ENCODE results near the gene WDR44. TPM values are rescaled to one million over a fixed set of nuclear protein-coding genes. Genes with fewer than 3 reads are reported as not detected.

Gene WDR44
- total and polyA plus RNA-seq, 10 of the 15 experiments (the other 5 are each of a cell fraction or from before 2014, with no cell fraction given) = 3.4 to 14.0 (median 11.6) TPM

DNA sequence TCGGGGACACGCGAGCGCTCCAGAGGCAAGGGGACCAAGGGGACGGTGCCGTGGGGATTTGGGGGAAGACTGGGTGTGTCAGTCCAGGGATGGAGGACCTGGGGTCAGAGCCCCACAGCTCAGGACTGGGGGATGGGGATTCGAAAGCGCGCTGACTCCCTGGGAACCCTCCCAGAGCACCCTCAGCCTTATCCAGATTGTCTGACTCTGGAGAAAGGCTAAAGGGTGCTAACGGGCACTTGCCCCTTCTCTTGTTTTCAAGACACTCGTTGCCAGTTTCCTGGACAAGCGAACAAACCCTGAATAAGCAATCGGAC is 150.8 kb downstream of the WDR44 start:
- Histone ChIP-seq H4K20me1 (ENCODE audit: control insufficient read depth, insufficient read depth) (no peaks in the 10 kb centered on the region), H3K4me3 (peak overlapping the region; percentile 74), H3K79me2 (ENCODE audit: control insufficient read depth, insufficient read depth, low read length) (peaks cover 24% of the 10 kb centered on the region), H3K9me3 (replicated peaks; ENCODE audit: control insufficient read depth, insufficient read depth, low read length) (no peaks in the 10 kb centered on the region), H3K27ac (ENCODE audit: control insufficient read depth, insufficient read depth) (peak overlapping the region; percentile 66), H3K9ac (ENCODE audit: control insufficient read depth, insufficient read depth, low read length) (peak overlapping the region; percentile 73), H3K4me1 (ENCODE audit: control insufficient read depth, insufficient read depth, low read length) (0 out of 2 replicates have a peak, but pooled peaks cover 3% of the 10 kb centered on the region), H3K4me2 (ENCODE audit: control insufficient read depth, insufficient read depth) (peak overlapping the region; percentile 68; the same call in 1 of the 2 replicates), H3K27me3 (replicated peaks in 1 of 2; ENCODE audit: control insufficient read depth in 2 of 2, insufficient read depth in 2 of 2, low read length in 1 of 2) (no peaks in the 10 kb centered on the region), H3K36me3 (ENCODE audit: control insufficient read depth in 2 of 2, insufficient read depth in 2 of 2, low read length in 1 of 2) (no peaks in the 10 kb centered on the region), H2AFZ (ENCODE audit: control insufficient read depth, low read depth, low read length) (peak overlapping the region; percentile 56)
- RAD21 ChIA-PET (ENCODE audit: unreplicated experiment) = interaction anchor here (1.2 to 3.7 kb wide), 5 partner anchors 32 to 146 kb away, joined by 5 to 33 read pairs (median 11); no protein-coding TSS in a partner anchor
- 31% methylated on average over 13 of the region's 13 CpGs for WGBS (ENCODE audit: insufficient coverage, insufficient replicate concordance, low lambda C conversion rate, missing lambda C conversion rate)
- POLR2A ChIA-PET = interaction anchor here (2.6 to 3.6 kb wide), 2 partner anchors 33 to 38 kb away, joined by 12 to 39 read pairs; no protein-coding TSS in a partner anchor
- intact Hi-C loops (cut with micrococcal nuclease; ENCODE audit: unreplicated experiment) (loop anchor here (2.0 kb wide), 2 partner anchors 32 to 40 kb away; no protein-coding TSS in a partner anchor), in situ Hi-C loops (cut with MboI) (no loop called here)
- CTCF ChIA-PET = interaction anchor here (0.9 to 1.9 kb wide), 8 partner anchors 9 to 105 kb away, joined by 3 to 7 read pairs (median 3); no protein-coding TSS in a partner anchor
- no TSS peak for BruUV-seq (replicated peaks)
- TF ChIP-seq POLR2AphosphoS2 (IDR thresholded peaks at IDR 0.05; ENCODE audit: low read depth, low read length) (no peak), MEF2A (IDR thresholded peaks at IDR 0.05; ENCODE audit: insufficient read depth, low read depth, low read length) (no peak), ZNF384 (IDR thresholded peaks at IDR 0.05; ENCODE audit: borderline replicate concordance, low read depth, low read length) (no peak), MTA2 (IDR thresholded peaks at IDR 0.05; ENCODE audit: low read depth) (no peak), RB1 (IDR thresholded peaks at IDR 0.05; ENCODE audit: borderline replicate concordance) (no peak), EED (IDR thresholded peaks at IDR 0.05; ENCODE audit: low read depth) (no peak), FOXK2 (IDR thresholded peaks at IDR 0.05) (no peak), CREB1 (IDR thresholded peaks at IDR 0.05; ENCODE audit: low read depth) (no peak)
- TF ChIP-seq, protein P1, sequence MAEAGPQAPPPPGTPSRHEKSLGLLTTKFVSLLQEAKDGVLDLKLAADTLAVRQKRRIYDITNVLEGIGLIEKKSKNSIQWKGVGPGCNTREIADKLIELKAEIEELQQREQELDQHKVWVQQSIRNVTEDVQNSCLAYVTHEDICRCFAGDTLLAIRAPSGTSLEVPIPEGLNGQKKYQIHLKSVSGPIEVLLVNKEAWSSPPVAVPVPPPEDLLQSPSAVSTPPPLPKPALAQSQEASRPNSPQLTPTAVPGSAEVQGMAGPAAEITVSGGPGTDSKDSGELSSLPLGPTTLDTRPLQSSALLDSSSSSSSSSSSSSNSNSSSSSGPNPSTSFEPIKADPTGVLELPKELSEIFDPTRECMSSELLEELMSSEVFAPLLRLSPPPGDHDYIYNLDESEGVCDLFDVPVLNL (IDR thresholded peaks at IDR 0.05; ENCODE audit: low read depth, low read length) = no peak
- TF ChIP-seq, protein P2, sequence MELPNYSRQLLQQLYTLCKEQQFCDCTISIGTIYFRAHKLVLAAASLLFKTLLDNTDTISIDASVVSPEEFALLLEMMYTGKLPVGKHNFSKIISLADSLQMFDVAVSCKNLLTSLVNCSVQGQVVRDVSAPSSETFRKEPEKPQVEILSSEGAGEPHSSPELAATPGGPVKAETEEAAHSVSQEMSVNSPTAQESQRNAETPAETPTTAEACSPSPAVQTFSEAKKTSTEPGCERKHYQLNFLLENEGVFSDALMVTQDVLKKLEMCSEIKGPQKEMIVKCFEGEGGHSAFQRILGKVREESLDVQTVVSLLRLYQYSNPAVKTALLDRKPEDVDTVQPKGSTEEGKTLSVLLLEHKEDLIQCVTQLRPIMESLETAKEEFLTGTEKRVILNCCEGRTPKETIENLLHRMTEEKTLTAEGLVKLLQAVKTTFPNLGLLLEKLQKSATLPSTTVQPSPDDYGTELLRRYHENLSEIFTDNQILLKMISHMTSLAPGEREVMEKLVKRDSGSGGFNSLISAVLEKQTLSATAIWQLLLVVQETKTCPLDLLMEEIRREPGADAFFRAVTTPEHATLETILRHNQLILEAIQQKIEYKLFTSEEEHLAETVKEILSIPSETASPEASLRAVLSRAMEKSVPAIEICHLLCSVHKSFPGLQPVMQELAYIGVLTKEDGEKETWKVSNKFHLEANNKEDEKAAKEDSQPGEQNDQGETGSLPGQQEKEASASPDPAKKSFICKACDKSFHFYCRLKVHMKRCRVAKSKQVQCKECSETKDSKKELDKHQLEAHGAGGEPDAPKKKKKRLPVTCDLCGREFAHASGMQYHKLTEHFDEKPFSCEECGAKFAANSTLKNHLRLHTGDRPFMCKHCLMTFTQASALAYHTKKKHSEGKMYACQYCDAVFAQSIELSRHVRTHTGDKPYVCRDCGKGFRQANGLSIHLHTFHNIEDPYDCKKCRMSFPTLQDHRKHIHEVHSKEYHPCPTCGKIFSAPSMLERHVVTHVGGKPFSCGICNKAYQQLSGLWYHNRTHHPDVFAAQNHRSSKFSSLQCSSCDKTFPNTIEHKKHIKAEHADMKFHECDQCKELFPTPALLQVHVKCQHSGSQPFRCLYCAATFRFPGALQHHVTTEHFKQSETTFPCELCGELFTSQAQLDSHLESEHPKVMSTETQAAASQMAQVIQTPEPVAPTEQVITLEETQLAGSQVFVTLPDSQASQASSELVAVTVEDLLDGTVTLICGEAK (IDR thresholded peaks at IDR 0.05; ENCODE audit: borderline replicate concordance) = no peak
- TF ChIP-seq, protein P3, sequence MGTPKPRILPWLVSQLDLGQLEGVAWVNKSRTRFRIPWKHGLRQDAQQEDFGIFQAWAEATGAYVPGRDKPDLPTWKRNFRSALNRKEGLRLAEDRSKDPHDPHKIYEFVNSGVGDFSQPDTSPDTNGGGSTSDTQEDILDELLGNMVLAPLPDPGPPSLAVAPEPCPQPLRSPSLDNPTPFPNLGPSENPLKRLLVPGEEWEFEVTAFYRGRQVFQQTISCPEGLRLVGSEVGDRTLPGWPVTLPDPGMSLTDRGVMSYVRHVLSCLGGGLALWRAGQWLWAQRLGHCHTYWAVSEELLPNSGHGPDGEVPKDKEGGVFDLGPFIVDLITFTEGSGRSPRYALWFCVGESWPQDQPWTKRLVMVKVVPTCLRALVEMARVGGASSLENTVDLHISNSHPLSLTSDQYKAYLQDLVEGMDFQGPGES (IDR thresholded peaks at IDR 0.05) = no peak
- DNase-seq (ENCODE audit: low read depth, low spot score) (no peak), ATAC-seq (peak; percentile 21), FAIRE-seq (no peak)
- SMC1A ChIA-PET (ENCODE audit: uncharacterized antibody, unreplicated experiment) = interaction anchor here (1.0 to 3.6 kb wide), 10 partner anchors 13 to 146 kb away, joined by 3 to 24 read pairs (median 4); no protein-coding TSS in a partner anchor

All from GM12878 (cell line).